HEK293T (cell line): Measurements from ENCODE around the gene RIPOR1.

Source experiments
- CTCF ChIA-PET: fragments of 350-600 bp; formaldehyde crosslinking; extraction: SDS; loops from one replicate; lab custom pipeline; 2021; ENCODE audit warnings: antibody characterized with exemption, inconsistent platforms; lab: Yijun Ruan, JAX
- POLR2A ChIA-PET: fragments of 350-600 bp; formaldehyde crosslinking; extraction: SDS; loops from one replicate; lab custom pipeline; 2020; ENCODE audit warnings: antibody characterized with exemption, inconsistent platforms; lab: Yijun Ruan, JAX
- DNase-seq: peaks from one replicate; pipeline ENCODE4 v3.0.0; 2012; ENCODE audit warnings: mixed read lengths; ENCODE audit errors: extremely low spot score
- ARNT ChIP-seq: fragments of 450-650 bp; IDR thresholded peaks from 2 replicates; pipeline ENCODE4 v1.6.1; 2017; ENCODE audit warnings: mild to moderate bottlenecking
- BHLHE40 ChIP-seq: fragments of 450-650 bp; IDR thresholded peaks from 2 replicates; pipeline ENCODE4 v1.6.1; 2016; ENCODE audit warnings: mild to moderate bottlenecking, moderate library complexity, borderline replicate concordance
- ELF4 ChIP-seq: fragments of 450-650 bp; IDR thresholded peaks from 2 replicates; pipeline ENCODE4 v1.6.1; 2017; ENCODE audit warnings: antibody characterized with exemption
- FOXM1 ChIP-seq: fragments of 450-650 bp; IDR thresholded peaks from 2 replicates; pipeline ENCODE4 v1.6.1; 2017; ENCODE audit warnings: mild to moderate bottlenecking, borderline replicate concordance
- L3MBTL2 ChIP-seq: fragments of 450-650 bp; conservative IDR thresholded peaks from 2 replicates; pipeline ENCODE4 v1.6.1; 2016; ENCODE audit warnings: mild to moderate bottlenecking
- LEF1 ChIP-seq: fragments of 450-650 bp; IDR thresholded peaks from 2 replicates; pipeline ENCODE4 v1.6.1; 2017; ENCODE audit warnings: mild to moderate bottlenecking, borderline replicate concordance
- NFRKB ChIP-seq: fragments of 450-650 bp; IDR thresholded peaks from 2 replicates; pipeline ENCODE4 v1.6.1; 2016; ENCODE audit warnings: mild to moderate bottlenecking, moderate library complexity
- PKNOX1 ChIP-seq: fragments of 450-650 bp; IDR thresholded peaks from 2 replicates; pipeline ENCODE4 v1.6.1; 2016
- SUZ12 ChIP-seq: fragments of 450-650 bp; IDR thresholded peaks from 2 replicates; pipeline ENCODE4 v1.6.1; 2016; ENCODE audit warnings: mild to moderate bottlenecking
- TARDBP ChIP-seq: fragments of 450-650 bp; IDR thresholded peaks from 2 replicates; pipeline ENCODE4 v1.6.1; 2016
- ZNF384 ChIP-seq: fragments of 450-650 bp; IDR thresholded peaks from 2 replicates; pipeline ENCODE4 v1.6.1; 2016

RIPOR1 gene

GRCh38 chr16:67560827-67561342, 32.3 kb downstream of the RIPOR1 start:
- DNase-seq = no peak
- POLR2A ChIA-PET = interaction anchor here (0.7 to 4.4 kb wide), 7 partner anchors 16 to 99 kb away, joined by 4 to 19 read pairs (median 9); partner anchors contain the start of genes ACD, CARMIL2, PARD6A and RIPOR1
- no peak for TF ChIP-seq ARNT
- CTCF ChIA-PET = interaction anchor here (2.6 kb wide), 1 partner anchor 14 kb away, joined by 22 read pairs; no protein-coding TSS in a partner anchor

GRCh38 chr16:67561501-67561823, 32.8 kb downstream of the RIPOR1 start:
- no peak for DNase-seq
- CTCF ChIA-PET = interaction anchor here (2.0 to 2.6 kb wide), 2 partner anchors 15 to 82 kb away, joined by 12 to 22 read pairs; partner anchors contain the start of gene CARMIL2
- TF ChIP-seq ELF4 (no peak), FOXM1 (no peak)
- POLR2A ChIA-PET = interaction anchor here (0.7 to 4.4 kb wide), 13 partner anchors 14 to 105 kb away, joined by 3 to 19 read pairs (median 8); partner anchors contain the start of genes ACD, ATP6V0D1, C16orf86 and CARMIL2

GRCh38 chr16:67561824-67562525, 33.3 kb downstream of the RIPOR1 start:
- CTCF ChIA-PET = interaction anchor here (0.6 to 2.6 kb wide), 5 partner anchors 15 to 130 kb away, joined by 3 to 22 read pairs (median 6); partner anchors contain the start of gene CARMIL2
- peak; percentile 88 for TF ChIP-seq L3MBTL2
- no peak for TF ChIP-seq ZNF384
- peak; percentile 97 for DNase-seq
- POLR2A ChIA-PET = interaction anchor here (0.6 to 4.4 kb wide), 18 partner anchors 10 to 816 kb away, joined by 3 to 19 read pairs (median 8); partner anchors contain the start of genes ACD, ATP6V0D1, C16orf86 and CARMIL2

GRCh38 chr16:67562526-67562917, 33.9 kb downstream of the RIPOR1 start, which contains the start of gene CTCF:
Gene CTCF (plus strand): TSS chr16:67562526. CDS start chr16:67610833, 48,307 bp downstream.
- ChIA-PET CTCF (interaction anchor here (0.8 to 2.6 kb wide), 4 partner anchors 16 to 81 kb away, joined by 3 to 22 read pairs (median 8); partner anchors contain the start of gene CARMIL2), POLR2A (interaction anchor here (0.9 to 4.4 kb wide), 18 partner anchors 10 to 301 kb away, joined by 3 to 19 read pairs (median 8); partner anchors contain the start of genes ACD, ATP6V0D1, C16orf86 and CARMIL2)
- peak; percentile 78 for DNase-seq
- no peak for TF ChIP-seq ZNF384
- TF ChIP-seq LEF1 = peak; percentile 64; the same call in 1 of the 2 replicates
- TF ChIP-seq FOXM1 = peak; percentile 33; the same call in 1 of the 2 replicates
- TF ChIP-seq BHLHE40 = no peak

GRCh38 chr16:67562918-67563707, 34.5 kb downstream of the RIPOR1 start:
- POLR2A ChIA-PET = interaction anchor here (0.8 to 4.4 kb wide), 18 partner anchors 9 to 300 kb away, joined by 3 to 19 read pairs (median 8); partner anchors contain the start of genes ACD, C16orf86, CARMIL2 and ENKD1
- CTCF ChIA-PET = interaction anchor here (0.6 to 2.6 kb wide), 3 partner anchors 16 to 80 kb away, joined by 3 to 22 read pairs (median 12); partner anchors contain the start of gene CARMIL2
- peak; percentile 46 for DNase-seq
- TF ChIP-seq NFRKB (no peak), FOXM1 (no peak), PKNOX1 (no peak)

- CTCF ChIA-PET = interaction anchor here (0.6 to 2.6 kb wide), 5 partner anchors 9 to 410 kb away, joined by 3 to 22 read pairs (median 5); no protein-coding TSS in a partner anchor
- DNase-seq = no peak
- TF ChIP-seq SUZ12 (no peak), FOXM1 (no peak), L3MBTL2 (no peak), LEF1 (no peak), TARDBP (no peak), PKNOX1 (no peak)
- POLR2A ChIA-PET = interaction anchor here (0.6 to 4.4 kb wide), 12 partner anchors 8 to 102 kb away, joined by 3 to 19 read pairs (median 8); partner anchors contain the start of genes ACD, C16orf86, CARMIL2 and ENKD1
Observed at GRCh38 chr16:67563708-67564468, 35.3 kb downstream of the RIPOR1 start.

GRCh38 chr16:67565470-67566100, 37.0 kb downstream of the RIPOR1 start:
- ChIA-PET POLR2A (no interaction called here), CTCF (no interaction called here)
- no peak for TF ChIP-seq TARDBP
- TF ChIP-seq ZNF384 = peak; percentile 80
- DNase-seq = no peak
